Measurements from ENCODE around the gene UFSP1. TPM values are rescaled to one million over a fixed set of nuclear protein-coding genes. Genes with fewer than 3 reads are reported as not detected.

The UFSP1 gene
- total and polyA plus RNA-seq, 2 of the 13 experiments (the other 11 are each of a cell fraction or from before 2014, with no cell fraction given) = 0.65 to 3.3 TPM

DNA sequence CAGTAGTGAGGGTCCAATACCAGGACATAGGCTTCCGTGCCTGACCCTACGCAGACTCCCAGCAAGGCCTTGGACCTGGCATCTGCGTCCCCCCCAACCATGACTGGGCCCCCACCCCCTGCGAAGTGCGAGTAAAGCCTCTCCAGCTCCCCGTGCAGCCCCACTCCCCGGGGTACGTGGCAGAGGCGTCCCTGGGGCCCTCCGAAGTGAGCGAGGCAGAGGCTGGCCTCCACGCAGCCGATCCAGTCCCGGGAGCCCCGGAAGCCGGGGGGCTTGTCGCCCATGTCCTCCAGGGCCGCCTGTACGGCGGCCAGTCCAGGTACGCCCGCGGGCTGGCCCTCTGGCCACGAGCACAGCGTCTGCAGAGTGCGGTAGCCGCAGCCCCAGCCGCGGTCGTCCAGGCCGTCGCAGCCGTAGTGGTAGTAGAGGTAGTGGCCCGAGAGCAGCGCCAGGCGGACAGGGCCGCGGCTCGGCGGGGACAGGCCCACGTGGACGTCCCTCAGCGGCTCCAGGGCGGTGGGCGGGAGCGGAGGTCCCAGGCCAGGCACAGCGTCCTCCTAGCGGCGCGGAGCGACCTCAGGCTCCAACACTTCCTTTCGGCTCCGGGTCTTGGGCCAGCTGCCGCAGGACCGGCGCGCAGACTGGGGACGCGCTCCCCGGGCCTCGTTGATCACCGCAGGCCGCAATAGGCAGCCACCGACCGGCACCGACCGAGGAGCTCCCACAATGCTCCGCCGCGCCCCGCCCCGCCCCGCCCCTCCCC lies at the start of gene UFSP1 (continued):
- TF ChIP-seq POGK (CRISPR knock-in tag; conservative IDR thresholded peaks at IDR 0.05) = peak; percentile 90
- TF ChIP-seq TAF15 (IDR thresholded peaks at IDR 0.05; ENCODE audit: low read depth, low read length, poor library complexity, severe bottlenecking) = peak; percentile 78
- TF ChIP-seq SAFB2 (CRISPR knock-in tag; IDR thresholded peaks at IDR 0.05; ENCODE audit: borderline replicate concordance, low read depth) = peak; percentile 90
- TF ChIP-seq ZNF784 (CRISPR knock-in tag; IDR thresholded peaks at IDR 0.05; ENCODE audit: borderline replicate concordance) = no peak
- 0 out of 2 replicates have a peak, but pooled peaks have one; percentile 83 for TF ChIP-seq ZNF547 (CRISPR knock-in tag; IDR thresholded peaks at IDR 0.05)
- TF ChIP-seq, protein P1, sequence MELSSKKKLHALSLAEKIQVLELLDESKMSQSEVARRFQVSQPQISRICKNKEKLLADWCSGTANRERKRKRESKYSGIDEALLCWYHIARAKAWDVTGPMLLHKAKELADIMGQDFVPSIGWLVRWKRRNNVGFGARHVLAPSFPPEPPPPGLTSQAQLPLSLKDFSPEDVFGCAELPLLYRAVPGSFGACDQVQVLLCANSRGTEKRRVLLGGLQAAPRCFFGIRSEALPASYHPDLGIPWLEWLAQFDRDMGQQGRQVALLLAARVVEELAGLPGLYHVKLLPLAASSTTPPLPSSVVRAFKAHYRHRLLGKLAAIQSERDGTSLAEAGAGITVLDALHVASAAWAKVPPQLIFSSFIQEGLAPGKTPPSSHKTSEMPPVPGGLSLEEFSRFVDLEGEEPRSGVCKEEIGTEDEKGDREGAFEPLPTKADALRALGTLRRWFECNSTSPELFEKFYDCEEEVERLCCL (CRISPR knock-in tag; IDR thresholded peaks at IDR 0.05; ENCODE audit: borderline replicate concordance) = peak; percentile 83
- peak; percentile 66; the same call in 1 of the 2 replicates for TF ChIP-seq AHR (CRISPR knock-in tag; IDR thresholded peaks at IDR 0.05)
- no peak for TF ChIP-seq PPARG (CRISPR knock-in tag; conservative IDR thresholded peaks at IDR 0.05)
- TF ChIP-seq ZHX2 (IDR thresholded peaks at IDR 0.05; ENCODE audit: low read depth) = no peak
- TF ChIP-seq ZHX2 (CRISPR knock-in tag; IDR thresholded peaks at IDR 0.05; ENCODE audit: borderline replicate concordance) = no peak
- TF ChIP-seq, protein P2, sequence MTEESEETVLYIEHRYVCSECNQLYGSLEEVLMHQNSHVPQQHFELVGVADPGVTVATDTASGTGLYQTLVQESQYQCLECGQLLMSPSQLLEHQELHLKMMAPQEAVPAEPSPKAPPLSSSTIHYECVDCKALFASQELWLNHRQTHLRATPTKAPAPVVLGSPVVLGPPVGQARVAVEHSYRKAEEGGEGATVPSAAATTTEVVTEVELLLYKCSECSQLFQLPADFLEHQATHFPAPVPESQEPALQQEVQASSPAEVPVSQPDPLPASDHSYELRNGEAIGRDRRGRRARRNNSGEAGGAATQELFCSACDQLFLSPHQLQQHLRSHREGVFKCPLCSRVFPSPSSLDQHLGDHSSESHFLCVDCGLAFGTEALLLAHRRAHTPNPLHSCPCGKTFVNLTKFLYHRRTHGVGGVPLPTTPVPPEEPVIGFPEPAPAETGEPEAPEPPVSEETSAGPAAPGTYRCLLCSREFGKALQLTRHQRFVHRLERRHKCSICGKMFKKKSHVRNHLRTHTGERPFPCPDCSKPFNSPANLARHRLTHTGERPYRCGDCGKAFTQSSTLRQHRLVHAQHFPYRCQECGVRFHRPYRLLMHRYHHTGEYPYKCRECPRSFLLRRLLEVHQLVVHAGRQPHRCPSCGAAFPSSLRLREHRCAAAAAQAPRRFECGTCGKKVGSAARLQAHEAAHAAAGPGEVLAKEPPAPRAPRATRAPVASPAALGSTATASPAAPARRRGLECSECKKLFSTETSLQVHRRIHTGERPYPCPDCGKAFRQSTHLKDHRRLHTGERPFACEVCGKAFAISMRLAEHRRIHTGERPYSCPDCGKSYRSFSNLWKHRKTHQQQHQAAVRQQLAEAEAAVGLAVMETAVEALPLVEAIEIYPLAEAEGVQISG (CRISPR knock-in tag; IDR thresholded peaks at IDR 0.05) = peak; percentile 72; the same call in 1 of the 2 replicates
- no peak for TF ChIP-seq EP300 (IDR thresholded peaks at IDR 0.05; ENCODE audit: low read depth in 2 of 2, low read length in 2 of 2)
- no peak for TF ChIP-seq EP300 (CRISPR knock-in tag; IDR thresholded peaks at IDR 0.05; ENCODE audit: borderline replicate concordance)
- no peak for TF ChIP-seq HHEX (CRISPR knock-in tag; IDR thresholded peaks at IDR 0.05)
- 0 out of 2 replicates have a peak, but pooled peaks have one; percentile 57 for TF ChIP-seq ZBTB7A (CRISPR knock-in tag; IDR thresholded peaks at IDR 0.05)

Measured in HepG2 (cell line).